NCI-H187 treated with DMSO at 0.1 percent for 48 hours (cell line): ENCODE results near the gene SAMD4A.

Experiments
- DNase-seq: peaks from one replicate; lab custom pipeline; 2025; lab: John Stamatoyannopoulos, UW

SAMD4A gene

GRCh38 chr14:54685286-54685845 is 118.4 kb downstream of the SAMD4A start:
- no peak for DNase-seq

- DNase-seq, result no peak
Observed at GRCh38 chr14:54686219-54686870, 119.4 kb downstream of the SAMD4A start.

DNA sequence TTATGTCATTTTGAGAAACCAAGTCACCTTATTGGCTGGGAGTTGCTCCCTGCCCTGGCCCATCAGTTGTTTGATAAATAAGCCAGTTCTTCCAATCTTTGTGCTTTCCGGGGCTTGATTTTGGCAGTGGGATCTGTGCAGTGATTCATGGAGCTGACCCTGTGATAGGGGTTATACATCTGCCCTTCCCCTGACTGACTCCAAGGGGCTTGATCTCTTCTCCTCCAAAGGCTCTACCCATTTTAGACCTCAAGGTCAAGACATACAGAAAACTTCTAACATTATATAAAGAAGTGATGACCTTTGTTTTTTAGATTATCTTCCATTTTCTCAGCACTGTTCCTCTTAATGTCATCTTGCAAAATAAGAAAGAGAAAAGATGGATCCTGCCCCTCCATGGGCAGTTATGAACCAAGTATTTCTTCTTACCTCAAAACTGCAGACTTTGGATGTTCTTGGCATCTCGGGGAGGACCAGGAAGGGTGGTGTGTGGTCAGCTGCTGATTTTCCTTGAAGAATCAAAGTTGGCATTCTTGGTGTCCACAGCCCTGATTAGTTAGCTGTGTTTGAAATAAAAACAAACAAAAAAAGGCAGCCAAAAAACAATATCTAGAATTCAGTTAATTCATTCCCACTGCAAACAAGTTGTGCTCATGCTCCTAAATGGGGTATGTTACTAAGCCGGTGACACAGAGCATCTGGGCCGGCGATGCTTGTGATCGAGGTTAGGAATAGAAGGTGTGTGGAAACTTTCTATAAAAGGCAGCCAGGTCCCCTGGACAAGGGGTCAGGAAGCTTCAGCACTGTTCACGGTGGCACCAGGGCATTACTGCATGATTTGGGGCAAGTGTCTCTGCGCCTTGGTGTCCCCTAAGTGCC is 120.2 kb downstream of the SAMD4A start:
- DNase-seq, result no peak

DNA sequence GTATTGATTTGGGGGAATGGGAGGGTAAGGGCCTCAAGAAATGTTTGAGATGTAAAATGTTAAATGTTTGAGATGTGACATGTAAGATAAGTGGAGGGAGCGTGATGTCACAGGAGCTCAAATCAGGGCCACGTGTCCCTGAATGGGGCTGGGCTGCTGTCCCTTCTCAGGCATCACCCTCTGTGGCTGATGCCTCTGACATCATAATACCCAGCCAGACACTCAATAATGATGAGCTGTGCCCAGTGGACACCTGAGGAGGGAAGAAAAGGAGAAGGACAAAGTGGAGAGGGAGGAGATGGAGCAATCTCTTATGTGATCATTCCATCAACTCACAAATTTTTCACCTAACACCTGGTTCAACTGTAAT is 120.8 kb downstream of the SAMD4A start:
- DNase-seq, result no peak

GRCh38 chr14:54688229-54688628 is 121.3 kb downstream of the SAMD4A start:
- no peak for DNase-seq

GRCh38 chr14:54689928-54690327 is 123.0 kb downstream of the SAMD4A start:
- no peak for DNase-seq

DNA sequence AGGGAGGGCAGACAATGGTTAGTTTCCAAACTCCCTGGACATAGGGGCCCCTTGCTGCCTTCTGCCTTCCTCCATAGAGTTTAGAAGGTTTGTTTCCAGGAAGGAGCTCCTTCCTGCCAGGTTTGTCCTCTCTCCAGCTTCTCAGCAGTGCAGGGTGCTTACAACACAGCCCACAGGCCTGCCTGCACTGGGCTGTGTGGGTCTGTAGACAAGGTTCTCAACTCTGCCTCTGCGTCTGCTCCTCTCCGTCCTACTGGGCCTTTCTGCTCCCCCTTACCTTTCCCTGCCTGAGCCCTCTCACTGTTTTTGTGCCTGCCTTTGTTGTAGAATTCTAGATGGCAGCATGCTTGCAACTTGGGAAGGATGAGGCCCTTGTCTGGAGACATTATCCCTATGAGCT is 124.0 kb downstream of the SAMD4A start:
- DNase-seq, result no peak

GRCh38 chr14:54691525-54692283 is 124.8 kb downstream of the SAMD4A start:
- peak; percentile 28 for DNase-seq

GRCh38 chr14:54692284-54692772 is 125.4 kb downstream of the SAMD4A start:
- no peak for DNase-seq

GRCh38 chr14:54693761-54694160 is 126.8 kb downstream of the SAMD4A start:
- DNase-seq, result no peak

DNA sequence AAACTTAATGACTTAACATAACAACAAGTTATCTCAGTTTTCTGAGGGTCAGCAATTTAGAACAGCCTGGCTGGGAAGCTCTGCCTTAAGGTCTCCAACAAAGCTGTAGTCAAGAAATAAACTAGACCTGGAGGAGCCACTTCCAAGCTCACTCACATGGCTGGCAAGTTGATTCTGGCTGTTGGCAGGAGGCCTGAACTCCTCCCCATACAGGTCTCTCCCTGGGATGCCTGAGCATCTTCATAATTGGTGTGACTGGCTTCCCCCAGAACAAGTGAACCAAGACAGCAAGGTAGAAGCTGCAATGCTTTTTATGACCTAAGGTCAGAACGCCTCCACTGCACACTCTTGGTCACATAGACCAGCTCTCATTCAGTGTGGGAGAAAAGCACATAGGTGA is 128.3 kb downstream of the SAMD4A start:
- no peak for DNase-seq

GRCh38 chr14:54697001-54697400 is 130.1 kb downstream of the SAMD4A start:
- DNase-seq, result no peak

- no peak for DNase-seq
Observed at GRCh38 chr14:54697803-54698202, 130.9 kb downstream of the SAMD4A start.

DNA sequence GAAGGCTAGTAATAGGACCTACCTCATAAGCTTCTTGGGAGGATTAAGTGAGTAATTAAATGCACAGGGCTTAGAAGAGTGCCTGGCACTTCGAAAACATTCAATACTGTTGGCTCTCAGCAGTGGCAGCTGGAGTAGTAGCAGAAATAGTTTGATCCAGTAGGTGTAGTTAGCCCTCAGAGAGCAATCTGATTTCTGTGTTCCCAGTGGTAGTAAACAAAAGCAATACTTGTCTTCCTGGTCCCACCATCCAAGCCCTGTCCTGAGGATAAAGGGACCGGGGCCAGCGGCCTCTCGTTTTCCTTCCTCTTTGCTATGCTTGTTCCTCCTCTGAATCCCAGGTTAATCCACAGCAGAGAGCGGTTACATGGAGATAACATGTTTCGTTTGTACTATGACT is 131.6 kb downstream of the SAMD4A start:
- no peak for DNase-seq

DNA sequence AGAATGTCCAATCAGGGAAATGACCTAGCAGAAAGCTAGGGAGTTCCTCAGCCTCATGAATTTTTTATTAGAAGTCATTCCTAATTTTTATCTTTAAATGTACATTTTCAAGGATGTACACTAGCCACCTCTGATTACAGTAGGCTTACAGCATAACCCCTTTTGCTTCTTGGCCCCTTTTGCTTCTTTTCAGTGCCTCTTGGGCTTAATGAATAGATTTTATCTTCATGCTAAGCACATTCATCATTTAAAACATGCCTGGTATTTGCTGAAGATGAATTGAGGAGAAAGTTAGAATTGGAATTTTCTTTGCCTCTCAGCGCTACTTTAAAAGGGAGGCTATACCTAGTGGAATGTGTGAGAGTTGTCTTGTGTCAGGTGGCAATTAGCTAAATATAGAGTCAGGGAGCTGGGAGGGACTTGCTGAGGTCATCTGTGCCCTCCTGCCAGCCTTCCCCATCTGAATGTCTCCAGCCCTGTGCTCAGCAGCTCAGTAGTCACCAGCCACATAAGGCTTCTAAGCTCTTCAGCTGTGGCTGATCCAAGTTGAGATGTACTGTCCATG is 132.1 kb downstream of the SAMD4A start:
- no peak for DNase-seq

GRCh38 chr14:54699735-54700134 is 132.8 kb downstream of the SAMD4A start:
- DNase-seq, result no peak

DNA sequence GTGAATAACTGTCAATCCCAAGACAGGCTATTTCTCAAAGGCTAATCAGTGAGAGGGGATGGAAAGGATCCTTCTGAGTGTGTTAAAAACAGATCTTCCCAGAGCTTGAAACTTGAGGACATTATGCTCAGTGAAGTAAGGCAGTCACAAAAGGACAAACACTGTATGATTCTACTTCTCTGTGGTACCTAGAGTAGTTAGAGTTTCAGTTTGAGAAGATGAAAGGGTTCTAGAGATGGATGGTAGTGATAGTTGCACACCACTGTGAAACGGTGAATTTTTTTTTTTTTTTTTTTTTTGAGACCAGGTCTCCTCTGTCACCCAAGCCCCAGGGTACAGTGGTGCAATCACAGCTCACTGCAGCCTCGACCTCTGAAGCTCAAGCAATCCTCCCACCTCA is 133.8 kb downstream of the SAMD4A start:
- no peak for DNase-seq

DNA sequence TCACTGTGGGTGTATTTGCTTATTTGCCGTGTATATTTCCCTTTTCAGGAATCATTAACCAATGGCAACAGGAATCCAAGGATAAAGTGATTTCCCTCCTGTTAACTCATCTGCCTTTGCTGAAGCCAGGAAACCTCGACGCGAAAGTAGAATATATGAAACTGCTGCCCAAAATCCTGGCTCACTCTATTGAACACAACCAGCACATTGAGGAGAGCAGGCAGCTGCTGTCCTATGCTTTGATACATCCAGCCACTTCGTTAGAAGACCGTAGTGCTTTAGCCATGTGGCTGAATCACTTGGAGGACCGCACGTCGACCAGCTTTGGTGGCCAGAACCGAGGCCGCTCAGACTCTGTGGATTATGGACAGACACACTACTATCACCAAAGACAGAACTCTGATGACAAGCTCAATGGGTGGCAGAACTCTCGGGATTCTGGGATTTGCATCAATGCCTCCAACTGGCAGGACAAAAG is 135.1 kb downstream of the SAMD4A start:
- DNase-seq, result no peak

DNA sequence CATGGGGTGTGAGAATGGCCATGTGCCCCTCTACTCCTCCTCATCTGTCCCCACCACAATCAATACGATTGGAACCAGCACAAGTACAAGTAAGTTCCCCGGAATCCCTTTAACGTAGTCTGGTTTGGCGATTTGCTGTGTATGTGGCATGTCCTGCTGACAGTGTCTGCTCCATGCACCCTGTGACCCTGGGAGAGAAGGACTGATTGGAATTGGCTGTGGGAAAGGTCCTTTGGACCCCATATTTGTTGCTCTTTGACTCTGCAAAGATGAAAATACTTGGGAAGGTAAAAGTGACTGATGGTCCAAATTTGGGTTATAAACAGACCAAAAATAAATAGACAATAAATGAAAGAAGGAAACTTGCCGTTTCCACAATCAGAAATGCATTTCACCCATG is 135.6 kb downstream of the SAMD4A start:
- DNase-seq, result no peak

DNA sequence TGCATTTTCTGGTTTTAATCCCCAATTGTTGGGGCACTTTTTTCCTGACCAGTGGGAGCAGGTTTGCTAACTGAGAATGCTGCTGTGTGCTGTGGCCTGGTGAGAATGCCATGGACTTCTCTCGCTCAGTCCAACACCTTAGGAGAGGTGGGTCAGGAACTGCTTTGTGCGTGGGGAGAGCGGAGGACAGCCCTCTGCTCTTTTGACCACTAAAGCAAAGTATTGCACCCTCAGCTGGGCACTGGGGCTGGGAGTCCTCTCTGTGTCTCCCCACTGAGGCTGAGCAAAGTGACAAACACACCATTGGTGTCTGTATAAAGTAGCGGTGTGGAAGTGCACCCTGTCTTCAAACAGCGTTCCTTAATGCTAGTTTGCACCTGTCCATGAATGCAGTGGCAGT is 136.2 kb downstream of the SAMD4A start:
- no peak for DNase-seq

DNA sequence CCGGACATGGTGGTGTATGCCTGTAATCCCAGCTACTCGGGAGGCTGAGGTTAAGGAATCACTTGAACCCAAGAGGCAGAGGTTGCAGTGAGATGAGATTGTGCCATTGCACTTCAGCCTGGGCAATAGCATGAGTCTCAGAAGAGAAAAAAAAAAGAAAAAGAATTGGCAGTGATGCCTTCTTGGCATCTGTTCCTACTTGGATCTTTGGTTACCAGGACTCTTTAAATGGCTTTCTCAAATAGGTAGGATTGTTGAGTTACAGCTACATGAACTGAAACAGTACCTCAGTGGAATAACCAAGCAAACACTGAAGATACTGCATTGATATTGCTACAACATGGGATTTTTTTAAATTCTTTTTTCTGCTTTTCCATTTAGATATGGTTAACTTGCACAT is 136.8 kb downstream of the SAMD4A start:
- no peak for DNase-seq

GRCh38 chr14:54704768-54705167 is 137.8 kb downstream of the SAMD4A start:
- DNase-seq, result no peak
